ENCODE data around the gene DRG2.

DNA sequence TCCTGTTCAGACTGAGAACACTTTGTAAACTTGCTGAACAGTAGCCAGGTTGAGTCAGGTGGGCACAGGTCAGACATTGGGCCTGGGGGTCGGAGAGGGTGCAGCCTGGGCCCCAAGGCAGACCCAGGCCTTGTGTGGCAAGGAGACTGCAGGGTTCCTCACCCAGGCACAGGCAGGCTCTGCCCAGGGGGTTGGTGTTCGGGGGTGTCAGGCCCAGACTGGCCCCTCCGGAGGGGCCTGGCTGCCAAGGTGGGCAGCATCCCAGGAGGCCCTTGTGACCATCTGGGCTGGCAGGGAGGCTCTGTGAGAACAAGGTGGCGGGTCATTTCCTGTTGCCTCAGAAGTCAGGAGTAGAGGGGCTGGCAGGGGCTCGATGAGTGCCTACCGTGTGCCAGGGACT is 20.2 kb downstream of the DRG2 start:
- TF ChIP-seq, protein P1, sequence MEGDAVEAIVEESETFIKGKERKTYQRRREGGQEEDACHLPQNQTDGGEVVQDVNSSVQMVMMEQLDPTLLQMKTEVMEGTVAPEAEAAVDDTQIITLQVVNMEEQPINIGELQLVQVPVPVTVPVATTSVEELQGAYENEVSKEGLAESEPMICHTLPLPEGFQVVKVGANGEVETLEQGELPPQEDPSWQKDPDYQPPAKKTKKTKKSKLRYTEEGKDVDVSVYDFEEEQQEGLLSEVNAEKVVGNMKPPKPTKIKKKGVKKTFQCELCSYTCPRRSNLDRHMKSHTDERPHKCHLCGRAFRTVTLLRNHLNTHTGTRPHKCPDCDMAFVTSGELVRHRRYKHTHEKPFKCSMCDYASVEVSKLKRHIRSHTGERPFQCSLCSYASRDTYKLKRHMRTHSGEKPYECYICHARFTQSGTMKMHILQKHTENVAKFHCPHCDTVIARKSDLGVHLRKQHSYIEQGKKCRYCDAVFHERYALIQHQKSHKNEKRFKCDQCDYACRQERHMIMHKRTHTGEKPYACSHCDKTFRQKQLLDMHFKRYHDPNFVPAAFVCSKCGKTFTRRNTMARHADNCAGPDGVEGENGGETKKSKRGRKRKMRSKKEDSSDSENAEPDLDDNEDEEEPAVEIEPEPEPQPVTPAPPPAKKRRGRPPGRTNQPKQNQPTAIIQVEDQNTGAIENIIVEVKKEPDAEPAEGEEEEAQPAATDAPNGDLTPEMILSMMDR (IDR thresholded peaks at IDR 0.05): no peak
- no peak for TF ChIP-seq POLR2A (IDR thresholded peaks at IDR 0.05)
- TF ChIP-seq EP300 (IDR thresholded peaks at IDR 0.05): no peak
